Body of pancreas (tissue), 4 donors: ENCODE data around the gene SHANK1. TPM values are rescaled to one million over a fixed set of nuclear protein-coding genes. Genes with fewer than 3 reads are reported as not detected.

Experiments used
- ATAC-seq: fragments of 150-250 bp; one replicate; pipeline ENCODE4 v1.9.1; 2016
- DNase-seq, 4 donors: peaks; one replicate each; pipeline ENCODE4 v3.0.0-alpha.2; 2019
- H3K27ac ChIP-seq, 4 donors: fragments of 200-600 bp; sonication (generic); 1 replicate in 3 of 4; 2 replicates in 1 of 4; pipeline versions ENCODE4 v1.5.1 to v1.6.1; 2016 to 2019; ENCODE audit warnings: mild to moderate bottlenecking in 1 of 4, mixed read lengths in 1 of 4, moderate library complexity in 1 of 4
- H3K27me3 ChIP-seq, 2 donors: fragments of 200-600 bp; sonication (generic); one replicate each; pipeline ENCODE4 v1.6.0; 2016; ENCODE audit warnings: mild to moderate bottlenecking in 1 of 2
- H3K36me3 ChIP-seq, 2 donors: fragments of 200-600 bp; sonication (generic); replicated peaks in 1 of 2; 2 replicates each; pipeline ENCODE4 v1.5.1; 2016; ENCODE audit warnings: low read depth in 2 of 2; ENCODE audit not compliant: insufficient read depth in 1 of 2
- H3K4me1 ChIP-seq: fragments of 200-600 bp; sonication (generic); one replicate; pipeline ENCODE4 v1.6.0; 2016
- H3K4me3 ChIP-seq, 2 donors: fragments of 200-600 bp; sonication (generic); 1 replicate in 1 of 2; 2 replicates in 1 of 2; pipeline ENCODE4 v1.5.1; 2016 to 2019
- H3K9me3 ChIP-seq, 3 donors: fragments of 200-600 bp; sonication (generic); 1 replicate in 2 of 3; 2 replicates in 1 of 3; pipeline ENCODE4 v1.5.1; 2016
- POLR2A ChIP-seq, 3 donors: fragments of 450-650 bp; IDR thresholded peaks; one replicate each; pipeline ENCODE4 v1.6.1; 2016; ENCODE audit warnings: antibody characterized with exemption in 3 of 3, mild to moderate bottlenecking in 2 of 3
- whole genome bisulfite sequencing, 2 donors: methylation state at CpG; one replicate each; pipeline ENCODE4 v1.1.5; 2017; 5-methylcytosine and 5-hydroxymethylcytosine counted together
- intact Hi-C: fragments of 100-400 bp; cut with DNase I; formaldehyde crosslinking; loops from one replicate; pipeline ENCODE4 v1.15.1; 2023
- total RNA-seq, 2 donors: library from RNA; depleted of rRNA; stranded (reverse); fragments of >200 nt; gene quantifications; one replicate each; pipeline ENCODE4 v1.1.0, GENCODE V29; 2016
- TF ChIP-seq, protein P1 (sequence below), 7 experiments: fragments of 450-650 bp in 4 of 7; fragments of 200-600 bp in 3 of 7; sonication (generic) in 3 of 7; IDR thresholded peaks; one replicate each; pipeline ENCODE4 v1.5.1; 2016 to 2019; ENCODE audit warnings: antibody characterized with exemption in 7 of 7

SHANK1 gene
- total RNA-seq, 2 donors from 2014 or later, result 0.26 to 2.3 TPM

DNA sequence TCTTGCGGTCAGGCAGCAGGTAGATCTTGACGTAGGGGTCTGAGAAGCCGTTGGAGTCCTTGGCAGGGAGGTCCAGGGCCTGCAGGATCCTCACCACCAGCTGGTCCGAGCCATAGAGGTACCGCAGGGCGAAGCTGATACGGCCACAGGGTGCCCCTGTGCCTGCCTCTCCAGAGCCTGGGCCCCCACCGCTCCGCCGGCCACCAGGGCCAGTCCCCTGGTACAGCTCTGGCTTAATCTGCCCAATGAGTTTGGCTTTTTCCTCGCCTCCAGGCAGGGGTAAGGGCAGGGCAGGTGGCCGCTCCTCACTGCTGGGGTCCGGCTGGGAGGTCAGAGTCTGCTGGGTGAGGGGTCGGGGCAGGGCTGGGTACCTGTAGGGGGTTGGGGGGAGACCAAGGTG, 89.8 kb downstream of the SHANK1 start:
- Histone ChIP-seq H3K36me3 (no peaks in the 10 kb centered on the region), H3K4me3 (no peak overlapping the region), H3K4me1 (no peaks in the 10 kb centered on the region), H3K9me3 (peaks cover 0 to 18% (median 0%) of the 10 kb centered on the region in 3 donors), H3K27me3 (no peaks in the 10 kb centered on the region), H3K27ac (no peak overlapping the region)
- intact Hi-C loops, result no loop called here
- WGBS, 2 donors, result 59% methylated on average over 11 of the region's 14 CpGs; no CpG with 5 or more reads in 1 of the 2 donors
- no peak for DNase-seq
- no peak for ATAC-seq
- TF ChIP-seq POLR2A (IDR thresholded peaks at IDR 0.05), result no peak

DNA sequence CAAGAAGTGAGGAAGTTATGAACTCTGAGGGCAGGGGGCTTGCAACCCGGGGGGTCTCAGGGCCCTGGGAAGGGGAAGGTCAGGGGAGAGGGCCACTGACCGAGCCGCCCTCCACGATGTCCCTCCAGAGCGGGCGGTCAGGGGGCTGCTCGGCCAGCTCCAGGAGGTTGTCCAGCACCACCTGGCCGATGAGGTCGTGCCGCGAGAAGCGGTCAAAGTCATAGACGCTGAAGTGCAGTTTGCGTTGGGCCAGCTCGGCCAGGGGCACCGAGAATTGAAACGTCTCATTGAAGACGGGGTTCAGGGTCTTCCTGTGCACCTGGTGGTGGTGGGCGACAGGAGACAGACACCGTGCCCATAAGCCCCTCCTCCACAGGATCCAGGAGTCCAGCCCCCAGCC, 90.4 kb downstream of the SHANK1 start:
- H3K27me3 ChIP-seq, result no peaks in the 10 kb centered on the region
- intact Hi-C loops, result no loop called here
- no peak overlapping the region for H3K4me3 ChIP-seq
- TF ChIP-seq, protein P1, sequence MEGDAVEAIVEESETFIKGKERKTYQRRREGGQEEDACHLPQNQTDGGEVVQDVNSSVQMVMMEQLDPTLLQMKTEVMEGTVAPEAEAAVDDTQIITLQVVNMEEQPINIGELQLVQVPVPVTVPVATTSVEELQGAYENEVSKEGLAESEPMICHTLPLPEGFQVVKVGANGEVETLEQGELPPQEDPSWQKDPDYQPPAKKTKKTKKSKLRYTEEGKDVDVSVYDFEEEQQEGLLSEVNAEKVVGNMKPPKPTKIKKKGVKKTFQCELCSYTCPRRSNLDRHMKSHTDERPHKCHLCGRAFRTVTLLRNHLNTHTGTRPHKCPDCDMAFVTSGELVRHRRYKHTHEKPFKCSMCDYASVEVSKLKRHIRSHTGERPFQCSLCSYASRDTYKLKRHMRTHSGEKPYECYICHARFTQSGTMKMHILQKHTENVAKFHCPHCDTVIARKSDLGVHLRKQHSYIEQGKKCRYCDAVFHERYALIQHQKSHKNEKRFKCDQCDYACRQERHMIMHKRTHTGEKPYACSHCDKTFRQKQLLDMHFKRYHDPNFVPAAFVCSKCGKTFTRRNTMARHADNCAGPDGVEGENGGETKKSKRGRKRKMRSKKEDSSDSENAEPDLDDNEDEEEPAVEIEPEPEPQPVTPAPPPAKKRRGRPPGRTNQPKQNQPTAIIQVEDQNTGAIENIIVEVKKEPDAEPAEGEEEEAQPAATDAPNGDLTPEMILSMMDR (IDR thresholded peaks at IDR 0.05), result no peak
- TF ChIP-seq POLR2A (IDR thresholded peaks at IDR 0.05), result no peak
- no peaks in the 10 kb centered on the region for H3K4me1 ChIP-seq
- 68 to 71% methylated on average over 17 to 20 of the region's 20 CpGs for WGBS, 2 donors
- ATAC-seq (no peak), DNase-seq (no peak)
- H3K9me3 ChIP-seq, result peaks cover 0 to 12% (median 0%) of the 10 kb centered on the region in 3 donors
- H3K27ac ChIP-seq, result no peak overlapping the region
- no peaks in the 10 kb centered on the region for H3K36me3 ChIP-seq

DNA sequence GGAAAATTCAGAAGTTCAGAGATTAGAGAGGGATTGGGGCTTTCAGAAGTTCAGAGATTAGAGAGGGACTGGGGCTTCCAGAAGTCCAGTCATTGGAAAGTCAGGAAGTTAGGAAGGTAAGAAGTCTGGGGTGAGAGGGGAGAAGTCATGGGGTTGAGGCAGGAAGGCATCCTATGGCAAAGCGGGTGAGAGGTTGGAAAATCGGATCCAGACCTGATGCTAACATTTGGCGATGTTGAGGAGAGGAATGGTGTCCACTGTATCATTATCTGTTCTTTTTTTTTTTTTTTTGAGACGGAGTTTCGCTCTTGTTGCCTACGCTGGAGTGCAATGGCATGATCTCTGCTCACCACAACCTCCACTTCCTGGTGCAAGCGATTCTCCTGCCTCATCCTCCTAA, 91.1 kb downstream of the SHANK1 start:
- intact Hi-C loops, result no loop called here
- 80 to 87% methylated on average over 7 of the region's 7 CpGs for WGBS, 2 donors
- DNase-seq (no peak), ATAC-seq (no peak)
- Histone ChIP-seq H3K4me1 (no peaks in the 10 kb centered on the region), H3K36me3 (no peaks in the 10 kb centered on the region), H3K27ac (no peak overlapping the region), H3K27me3 (no peaks in the 10 kb centered on the region), H3K9me3 (peaks cover 0 to 5% (median 0%) of the 10 kb centered on the region in 3 donors), H3K4me3 (no peak overlapping the region)
- TF ChIP-seq, protein P1 (IDR thresholded peaks at IDR 0.05), result no peak
- no peak for TF ChIP-seq POLR2A (IDR thresholded peaks at IDR 0.05)

DNA sequence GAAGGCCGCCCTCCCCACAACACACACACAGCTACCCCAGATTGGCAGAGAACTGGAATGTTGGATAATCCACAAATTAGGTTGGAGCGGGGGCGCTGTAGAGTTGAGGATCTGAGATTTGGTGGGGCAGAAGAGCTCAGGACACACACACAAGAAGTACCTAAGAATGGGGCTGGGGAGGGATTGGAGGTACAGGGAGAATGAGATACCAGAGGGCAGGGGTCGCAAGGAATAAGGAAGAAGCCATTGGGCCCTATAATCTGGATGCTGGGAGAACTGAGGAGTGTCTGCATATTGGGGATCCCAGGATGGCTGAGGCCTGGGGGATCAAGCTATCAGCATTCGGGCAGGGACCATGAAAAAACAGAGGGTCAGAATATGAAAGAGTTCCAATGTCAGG, 91.5 kb downstream of the SHANK1 start:
- no peaks in the 10 kb centered on the region for H3K36me3 ChIP-seq
- peaks cover 0 to 1% (median 0%) of the 10 kb centered on the region in 3 donors for H3K9me3 ChIP-seq
- H3K4me1 ChIP-seq, result no peaks in the 10 kb centered on the region
- TF ChIP-seq, protein P1 (IDR thresholded peaks at IDR 0.05), result no peak
- no peak for TF ChIP-seq POLR2A (IDR thresholded peaks at IDR 0.05)
- ATAC-seq (no peak), DNase-seq (no peak)
- H3K27me3 ChIP-seq, result no peaks in the 10 kb centered on the region
- intact Hi-C loops, result no loop called here
- no peak overlapping the region for H3K4me3 ChIP-seq
- H3K27ac ChIP-seq, result no peak overlapping the region
- 77 to 78% methylated on average over 5 of the region's 5 CpGs for WGBS, 2 donors

DNA sequence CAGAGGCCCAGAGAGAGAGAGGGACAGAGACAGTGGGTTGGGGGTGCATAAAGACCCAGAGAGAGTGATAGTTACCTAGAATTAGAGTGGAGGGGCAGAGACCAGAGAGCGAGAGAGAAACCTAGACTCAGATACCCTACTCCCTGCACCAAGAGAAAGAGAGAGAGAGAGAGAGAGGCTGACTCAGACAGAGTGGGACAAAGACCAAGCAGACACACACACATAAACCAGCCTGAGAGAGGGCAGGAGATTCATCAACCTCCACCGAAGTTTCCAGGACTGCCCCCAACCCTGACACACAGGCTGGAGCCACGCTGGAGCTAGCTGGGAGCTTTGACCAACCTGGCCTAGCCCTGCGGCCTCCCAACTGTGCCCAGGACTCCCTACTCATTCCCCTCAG, 92.8 kb downstream of the SHANK1 start:
- TF ChIP-seq POLR2A (IDR thresholded peaks at IDR 0.05), result no peak
- TF ChIP-seq, protein P1 (IDR thresholded peaks at IDR 0.05), result no peak
- ATAC-seq, result no peak
- Histone ChIP-seq H3K27me3 (no peaks in the 10 kb centered on the region), H3K4me1 (no peaks in the 10 kb centered on the region), H3K27ac (no peak overlapping the region), H3K9me3 (no peaks in the 10 kb centered on the region), H3K36me3 (no peaks in the 10 kb centered on the region), H3K4me3 (no peak overlapping the region)
- 23 to 61% methylated on average over 3 to 4 of the region's 4 CpGs for WGBS, 2 donors
- DNase-seq, result no peak
- intact Hi-C loops, result no loop called here
